ENCODE results near the gene INO80.

The INO80 gene

GRCh38 chr15:40942878-40943277 lies 173.2 kb downstream of the INO80 start:
- no peak for DNase-seq

GRCh38 chr15:40942337-40942854 lies 173.7 kb downstream of the INO80 start:
- peak; percentile 32 for DNase-seq

GRCh38 chr15:40941528-40942336 lies 174.3 kb downstream of the INO80 start:
- peak; percentile 77 for DNase-seq

- DNase-seq = no peak
These were observed 175.0 kb downstream of the INO80 start for GRCh38 chr15:40941068-40941527.

- peak; percentile 23 for DNase-seq
These were observed 175.7 kb downstream of the INO80 start for GRCh38 chr15:40940296-40940801.

DNA sequence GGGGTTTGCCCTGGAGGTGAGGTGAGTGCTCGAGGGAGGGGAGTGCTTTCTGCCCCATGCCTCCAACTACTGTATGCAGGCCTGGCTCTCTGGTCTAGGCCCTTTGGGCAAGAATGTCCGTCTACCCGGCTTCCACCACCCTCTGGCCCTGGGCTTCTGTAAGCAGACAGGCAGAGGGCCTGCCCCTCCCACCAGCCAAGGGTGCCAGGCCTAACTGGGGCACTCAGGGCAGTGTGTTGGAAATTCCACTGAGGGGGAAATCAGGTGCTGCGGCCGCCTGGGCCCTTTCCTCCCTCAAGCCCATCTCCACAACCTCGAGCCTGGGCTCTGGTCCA lies 177.6 kb downstream of the INO80 start:
- no peak for DNase-seq

GRCh38 chr15:40937762-40938535 lies 178.1 kb downstream of the INO80 start:
- DNase-seq = no peak

- no peak for DNase-seq
These were observed 179.1 kb downstream of the INO80 start for GRCh38 chr15:40936709-40937666.

DNA sequence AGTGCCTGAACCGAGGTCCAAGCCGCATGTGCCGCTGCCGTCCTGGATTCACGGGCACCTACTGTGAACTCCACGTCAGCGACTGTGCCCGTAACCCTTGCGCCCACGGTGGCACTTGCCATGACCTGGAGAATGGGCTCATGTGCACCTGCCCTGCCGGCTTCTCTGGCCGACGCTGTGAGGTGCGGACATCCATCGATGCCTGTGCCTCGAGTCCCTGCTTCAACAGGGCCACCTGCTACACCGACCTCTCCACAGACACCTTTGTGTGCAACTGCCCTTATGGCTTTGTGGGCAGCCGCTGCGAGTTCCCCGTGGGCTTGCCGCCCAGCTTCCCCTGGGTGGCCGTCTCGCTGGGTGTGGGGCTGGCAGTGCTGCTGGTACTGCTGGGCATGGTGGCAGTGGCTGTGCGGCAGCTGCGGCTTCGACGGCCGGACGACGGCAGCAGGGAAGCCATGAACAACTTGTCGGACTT lies 179.8 kb downstream of the INO80 start:
- DNase-seq = no peak

GRCh38 chr15:40934457-40934856 lies 181.6 kb downstream of the INO80 start:
- no peak for DNase-seq

DNA sequence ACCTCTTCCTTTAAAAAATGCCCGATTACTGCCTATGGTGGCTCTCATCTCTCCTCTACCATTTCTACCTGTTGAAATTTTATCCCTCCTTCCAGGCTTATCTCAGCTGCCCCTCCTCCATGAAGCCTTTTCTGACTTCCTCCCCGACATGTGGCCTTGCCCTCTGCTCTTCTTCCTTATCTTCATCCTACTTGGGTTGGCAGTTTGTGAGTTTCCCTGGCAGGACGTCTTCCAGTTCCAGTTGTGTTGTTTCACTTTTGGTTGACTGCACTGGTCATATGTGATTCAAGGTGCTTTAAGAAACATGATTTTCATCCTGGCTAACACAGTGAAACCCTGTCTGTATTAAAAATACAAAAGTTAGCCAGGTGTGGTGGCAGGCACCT lies 182.6 kb downstream of the INO80 start:
- peak; percentile 53 for DNase-seq

DNA sequence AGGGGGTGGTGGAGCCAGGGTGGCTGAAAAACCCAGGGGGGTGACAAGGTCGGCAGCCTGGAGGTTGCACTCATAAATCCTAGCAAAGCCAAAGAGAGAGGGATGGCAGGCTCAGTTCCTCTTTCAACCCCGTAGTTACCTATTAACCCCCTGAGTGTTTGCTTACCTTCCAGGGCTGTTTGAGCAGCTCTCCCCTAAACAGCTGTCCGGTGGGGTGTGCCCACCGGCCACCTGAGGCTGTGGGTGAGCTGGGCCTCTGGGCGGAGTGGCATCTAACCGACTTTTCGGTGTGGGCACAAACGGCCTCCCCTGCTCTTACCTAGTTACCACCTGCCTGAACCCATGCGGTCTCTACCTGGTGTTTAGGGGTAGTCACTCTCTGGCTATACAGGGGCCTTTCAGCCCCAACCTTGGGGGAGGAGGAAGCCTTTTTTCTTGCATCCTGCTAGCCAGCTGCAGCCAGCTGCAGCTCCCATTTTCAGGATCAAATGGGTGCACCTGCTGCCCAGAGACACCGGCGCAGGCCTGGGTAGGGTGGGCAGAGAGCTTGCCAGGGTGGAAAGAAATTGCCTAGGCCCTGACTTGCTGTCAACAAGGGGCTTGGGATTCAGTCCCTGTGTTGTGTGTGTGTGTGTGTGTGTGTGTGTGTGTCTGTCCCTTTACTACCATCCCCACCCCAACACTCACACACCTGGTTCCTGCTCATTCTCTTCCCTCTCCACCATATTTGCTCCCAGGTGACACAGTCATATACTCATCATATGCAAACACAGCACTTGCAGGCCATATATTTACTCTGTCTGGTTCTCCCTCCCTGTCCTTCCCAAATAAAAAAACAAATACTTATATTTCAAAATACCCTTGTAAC lies 183.2 kb downstream of the INO80 start:
- no peak for DNase-seq

GRCh38 chr15:40932156-40932555 lies 183.9 kb downstream of the INO80 start:
- no peak for DNase-seq

DNA sequence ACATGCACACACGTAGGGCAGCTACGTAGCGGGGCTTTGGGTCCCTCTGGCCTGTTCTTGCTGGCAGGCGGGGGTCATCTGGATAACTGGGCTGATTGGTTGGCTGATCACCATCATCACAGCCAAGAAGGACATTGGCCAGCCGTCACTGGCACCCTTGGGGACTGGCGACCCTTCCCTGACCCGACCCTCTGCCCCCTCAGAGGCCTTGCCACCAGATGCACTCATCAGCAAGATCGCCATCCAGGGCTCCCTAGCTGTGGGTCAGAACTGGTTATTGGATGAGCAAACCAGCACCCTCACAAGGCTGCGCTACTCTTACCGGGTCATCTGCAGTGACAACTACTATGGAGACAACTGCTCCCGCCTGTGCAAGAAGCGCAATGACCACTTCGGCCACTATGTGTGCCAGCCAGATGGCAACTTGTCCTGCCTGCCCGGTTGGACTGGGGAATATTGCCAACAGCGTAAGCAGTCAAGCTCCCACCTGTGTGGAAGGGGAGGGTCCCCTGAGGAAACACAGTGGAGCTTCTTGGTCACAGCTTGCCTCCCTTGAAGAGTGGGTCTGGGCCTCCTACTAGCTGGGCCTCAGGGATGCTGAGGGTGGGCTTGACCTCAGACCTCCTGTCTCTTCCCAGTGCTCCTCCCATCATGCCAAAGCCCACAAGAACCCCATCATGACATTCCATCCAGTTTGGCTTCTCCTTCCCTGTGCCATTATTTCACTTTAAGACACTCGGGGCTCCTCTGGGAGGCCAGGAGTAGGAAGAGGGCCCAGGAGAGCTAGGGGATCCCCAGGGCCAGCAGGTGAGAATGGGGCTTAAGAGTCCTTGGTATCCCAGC lies 184.6 kb downstream of the INO80 start:
- DNase-seq = no peak

GRCh38 chr15:40930430-40931299 lies 185.4 kb downstream of the INO80 start:
- DNase-seq = no peak

DNA sequence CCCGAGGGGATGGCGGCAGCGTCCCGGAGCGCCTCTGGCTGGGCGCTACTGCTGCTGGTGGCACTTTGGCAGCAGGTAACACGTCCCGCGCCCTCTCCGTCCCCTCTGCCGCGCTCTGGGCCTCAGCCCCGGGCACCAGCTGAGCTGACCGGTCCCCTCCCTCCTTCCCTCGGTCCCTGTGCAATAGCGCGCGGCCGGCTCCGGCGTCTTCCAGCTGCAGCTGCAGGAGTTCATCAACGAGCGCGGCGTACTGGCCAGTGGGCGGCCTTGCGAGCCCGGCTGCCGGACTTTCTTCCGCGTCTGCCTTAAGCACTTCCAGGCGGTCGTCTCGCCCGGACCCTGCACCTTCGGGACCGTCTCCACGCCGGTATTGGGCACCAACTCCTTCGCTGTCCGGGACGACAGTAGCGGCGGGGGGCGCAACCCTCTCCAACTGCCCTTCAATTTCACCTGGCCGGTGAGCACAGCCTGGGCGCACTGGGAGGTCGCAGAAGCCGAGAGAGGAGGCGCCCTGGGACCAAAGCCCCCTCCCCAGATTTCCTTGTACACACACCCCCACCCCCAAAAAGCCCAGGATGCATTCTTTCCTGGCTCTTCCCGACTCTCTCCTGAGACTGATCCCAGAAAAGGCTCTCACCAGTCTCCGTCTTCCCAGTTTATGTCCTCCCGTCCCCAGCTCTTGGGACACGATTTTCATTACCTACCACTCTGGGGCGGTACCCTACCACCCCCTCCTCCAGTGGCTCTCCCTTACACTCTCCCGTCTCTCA lies 186.2 kb downstream of the INO80 start:
- DNase-seq = peak; percentile 42

All from inflammatory macrophage treated with lipopolysaccharide for 4 hours (primary cell).